ENCODE results near the gene DNAJC5. TPM values are rescaled to one million over a fixed set of nuclear protein-coding genes. Genes with fewer than 3 reads are reported as not detected.

The DNAJC5 gene
- total RNA-seq, 1 experiment from 2014 or later: 44.9 TPM

GRCh38 chr20:63982937-63983336, 88.0 kb downstream of the DNAJC5 start:
- no peak for TF ChIP-seq CTCF (conservative IDR thresholded peaks at IDR 0.05; ENCODE audit: low read depth, low read length)
- no peak for TF ChIP-seq EZH2 (IDR thresholded peaks at IDR 0.05; ENCODE audit: borderline replicate concordance, low read depth, low read length, poor library complexity, severe bottlenecking)
- H3K36me3 ChIP-seq (ENCODE audit: insufficient read depth, low read length, poor library complexity, severe bottlenecking): peaks cover 32% of the 10 kb centered on the region
- DNase-seq (ENCODE audit: low spot score): no peak
- H3K4me1 ChIP-seq (ENCODE audit: insufficient read depth, low read length, poor library complexity, severe bottlenecking): peaks cover 21% of the 10 kb centered on the region
- H3K4me3 ChIP-seq (ENCODE audit: low read depth, low read length, poor library complexity, severe bottlenecking): no peak overlapping the region
- H3K27me3 ChIP-seq (replicated peaks; ENCODE audit: insufficient read depth, low read depth, low read length, poor library complexity): no peaks in the 10 kb centered on the region
- intact Hi-C loops (cut with micrococcal nuclease; ENCODE audit: unreplicated experiment): no loop called here
- ChIA-PET CTCF (no interaction called here), POLR2A (ENCODE audit: low non-redundant PET) (no interaction called here)
- H3K9me3 ChIP-seq (ENCODE audit: low read depth, low read length, poor library complexity, severe bottlenecking): no peaks in the 10 kb centered on the region
- no TSS peak for BruUV-seq (replicated peaks)
- no peak overlapping the region for H3K27ac ChIP-seq (ENCODE audit: low read depth, low read length, poor library complexity, severe bottlenecking)

Small RNA genes within 50 kb of the gene (microRNA-seq; reads per million reads assigned to microRNA genes)
- gene MIR1914 (26.7 reads per million, percentile 47 among the genes with 10 or more reads in this experiment), gene MIR647 (not detected), gene MIR941-1 (not detected), gene MIR941-2 (not detected), gene MIR941-3 (not detected), gene MIR941-4 (not detected), gene MIR941-5 (not detected)

Other genes with a start within 250 kb of the DNAJC5 start
- gene STMN3, start 241.7 kb upstream of the DNAJC5 start, total RNA-seq (2021): 115 and 128 TPM in 2 replicates
- gene RTEL1, start 236.8 kb upstream of the DNAJC5 start, total RNA-seq (2021): 45.6 and 47.8 TPM in 2 replicates
- not detected in 2 replicates for gene TNFRSF6B, start 198.5 kb upstream of the DNAJC5 start, total RNA-seq (2021)
- 38.9 and 41.1 TPM in 2 replicates for gene ARFRP1, start 187.2 kb upstream of the DNAJC5 start, total RNA-seq (2021)
- gene ZGPAT, start 187.1 kb upstream of the DNAJC5 start, total RNA-seq (2021): 28.2 and 28.3 TPM in 2 replicates
- gene LIME1, start 158.5 kb upstream of the DNAJC5 start, total RNA-seq (2021): 15.1 and 16.3 TPM in 2 replicates
- 45.8 and 71.0 TPM in 2 replicates for gene SLC2A4RG, start 155.3 kb upstream of the DNAJC5 start, total RNA-seq (2021)
- 0.96 and 1.1 TPM in 2 replicates for gene ZBTB46, start 63.9 kb upstream of the DNAJC5 start, total RNA-seq (2021)
- not detected in 2 replicates for gene ABHD16B, start 33.6 kb upstream of the DNAJC5 start, total RNA-seq (2021)
- 80.1 and 89.9 TPM in 2 replicates for gene TPD52L2, start 29.9 kb upstream of the DNAJC5 start, total RNA-seq (2021)
- 48.1 and 53.3 TPM in 2 replicates for gene UCKL1, start 61.3 kb downstream of the DNAJC5 start, total RNA-seq (2021)
- gene ZNF512B, start 74.8 kb downstream of the DNAJC5 start, total RNA-seq (2021): 28.9 and 30.8 TPM in 2 replicates
- 6.3 and 7.2 TPM in 2 replicates for gene SAMD10, start 84.5 kb downstream of the DNAJC5 start, total RNA-seq (2021)
- gene PRPF6, start 86.0 kb downstream of the DNAJC5 start, total RNA-seq (2021): 86.3 and 93.2 TPM in 2 replicates
- gene C20orf204, start 141.1 kb downstream of the DNAJC5 start, total RNA-seq (2021): 2.4 and 2.5 TPM in 2 replicates
- 0.30 and 0.70 TPM in 2 replicates for gene SOX18, start 154.5 kb downstream of the DNAJC5 start, total RNA-seq (2021)
- 35.0 and 41.3 TPM in 2 replicates for gene TCEA2, start 168.1 kb downstream of the DNAJC5 start, total RNA-seq (2021)
- gene RGS19, start 184.4 kb downstream of the DNAJC5 start, total RNA-seq (2021): 14.4 and 16.4 TPM in 2 replicates
- 0.32 and 0.46 TPM in 2 replicates for gene OPRL1, start 185.0 kb downstream of the DNAJC5 start, total RNA-seq (2021)
- gene LKAAEAR1, start 189.3 kb downstream of the DNAJC5 start, total RNA-seq (2021): 0.37 and 0.62 TPM in 2 replicates
- gene NPBWR2, start 212.4 kb downstream of the DNAJC5 start, total RNA-seq (2021): not detected in 2 replicates

All from A673 (cell line).